Ectodermal cell (in vitro differentiated cells): ENCODE data around the gene PROSER2.

Experiments
- H3K27ac ChIP-seq: 2 replicates; pipeline ENCODE4 v1.7.0; 2013; ENCODE audit warnings: mild to moderate bottlenecking, low read depth, low read length; ENCODE audit not compliant: insufficient read depth, poor library complexity, severe bottlenecking
- H3K27me3 ChIP-seq: 2 replicates; pipeline ENCODE4 v1.7.0; 2013; ENCODE audit warnings: mild to moderate bottlenecking, low read length; ENCODE audit not compliant: insufficient read depth, control insufficient read depth, poor library complexity, severe bottlenecking
- H3K36me3 ChIP-seq: one replicate; pipeline ENCODE4 v1.7.0; 2013; ENCODE audit warnings: low read length; ENCODE audit not compliant: control insufficient read depth, insufficient read depth
- H3K4me1 ChIP-seq: one replicate; pipeline ENCODE4 v1.7.0; 2013; ENCODE audit warnings: low read length; ENCODE audit not compliant: control insufficient read depth, insufficient read depth
- H3K4me3 ChIP-seq: 2 replicates; pipeline ENCODE4 v1.7.0; 2013; ENCODE audit warnings: low read depth, low read length, control low read depth; ENCODE audit not compliant: insufficient read depth
- H3K9me3 ChIP-seq: 2 replicates; pipeline ENCODE4 v1.7.0; 2013; ENCODE audit warnings: mild to moderate bottlenecking, low read length, moderate library complexity; ENCODE audit not compliant: control insufficient read depth
- WGBS, 2 experiments: methylation state at CpG; one replicate each; pipeline ENCODE4 v1.1.7; 2013; ENCODE audit warnings: missing lambda C conversion rate in 2 of 2; 5-methylcytosine and 5-hydroxymethylcytosine counted together

Gene PROSER2

DNA sequence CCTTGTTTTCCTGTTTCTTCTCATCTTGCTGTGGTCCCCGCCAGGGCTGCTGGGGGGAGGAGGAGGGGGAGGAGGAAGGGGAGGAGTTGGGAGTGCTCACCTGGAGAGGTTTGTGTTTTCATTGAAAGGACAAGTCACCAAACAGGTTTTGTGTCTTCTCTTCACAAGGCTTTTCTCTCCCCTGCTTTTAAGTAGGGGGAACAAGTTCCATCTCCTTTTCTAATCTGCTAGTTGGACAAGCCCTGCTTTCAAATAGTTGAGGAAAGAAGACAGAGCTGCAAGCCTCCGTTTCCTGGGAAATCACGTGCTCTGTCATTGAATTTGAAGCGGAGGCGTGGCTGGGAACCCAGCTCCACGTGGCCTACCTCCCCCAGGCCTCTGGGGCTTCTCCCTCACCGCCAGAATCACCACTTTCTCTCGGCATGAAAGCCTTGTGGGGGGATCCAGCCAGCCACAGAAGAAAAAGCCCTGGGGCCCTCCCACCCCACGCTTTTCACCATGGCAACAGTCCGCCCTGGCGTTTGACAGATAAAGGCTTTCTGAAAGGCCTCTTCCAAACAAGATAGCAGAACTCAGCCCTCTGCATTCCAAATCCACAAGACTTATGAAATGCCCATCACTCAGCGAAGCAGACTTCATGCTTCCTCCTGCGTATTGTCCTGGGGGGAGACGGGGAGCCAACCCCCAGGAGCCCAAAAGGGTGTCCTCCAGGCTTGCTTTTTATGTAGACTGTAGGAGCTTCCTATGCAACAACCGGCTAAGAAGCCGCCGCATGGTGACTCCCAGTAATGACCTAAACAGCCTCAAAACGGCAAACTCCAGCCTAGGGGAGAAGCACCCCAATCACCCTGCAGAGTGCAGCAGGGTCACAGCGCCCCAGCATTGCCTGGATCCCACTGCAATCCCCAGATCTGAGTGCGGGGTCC, 51.7 kb downstream of the PROSER2 start:
- H3K27ac ChIP-seq, result peak overlapping the region; percentile 56
- H3K4me1 ChIP-seq, result peaks cover 12% of the 10 kb centered on the region
- H3K36me3 ChIP-seq, result no peaks in the 10 kb centered on the region
- H3K9me3 ChIP-seq, result no peaks in the 10 kb centered on the region
- H3K27me3 ChIP-seq, result no peaks in the 10 kb centered on the region
- 23% methylated on average over 20 of the region's 20 CpGs for WGBS, 2 experiments
- no peak overlapping the region for H3K4me3 ChIP-seq

DNA sequence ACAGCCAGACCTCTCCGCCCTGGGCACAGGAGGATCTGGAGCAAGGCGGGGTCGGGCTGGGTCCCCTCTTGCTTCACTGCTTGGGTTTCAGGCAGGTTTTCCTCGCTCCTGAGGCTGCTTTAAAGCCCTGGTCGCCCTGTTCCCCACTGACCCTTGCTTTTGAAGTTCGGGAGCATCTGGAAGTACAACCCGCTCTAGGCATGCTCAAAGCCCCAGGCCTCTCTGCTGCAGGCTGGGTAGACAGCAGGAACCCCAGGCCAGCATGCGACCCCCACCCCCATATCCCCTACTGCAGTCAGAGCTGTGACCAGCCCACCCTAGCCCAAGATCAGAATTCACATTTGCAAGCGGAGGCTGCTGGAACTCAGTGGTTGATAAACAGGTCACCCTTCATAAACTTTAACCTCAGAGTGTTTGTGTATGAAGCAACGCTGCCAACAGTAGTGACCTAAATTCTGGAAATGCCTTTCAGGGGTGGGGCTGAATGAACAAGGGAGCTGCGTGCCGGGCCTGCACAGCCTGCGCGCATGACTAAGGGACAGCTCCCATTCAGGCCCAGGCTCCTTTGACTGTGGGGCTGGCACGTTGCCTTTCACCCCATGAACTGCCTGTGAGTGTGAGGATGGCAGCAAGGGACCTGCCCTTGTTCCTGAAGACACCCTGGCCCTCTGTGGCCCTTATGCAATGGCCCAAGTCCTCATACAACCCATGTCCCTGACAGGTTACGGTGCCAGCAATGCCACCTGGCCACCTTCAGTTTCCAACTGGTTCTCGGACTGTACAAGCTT, 52.5 kb downstream of the PROSER2 start:
- H3K9me3 ChIP-seq, result no peaks in the 10 kb centered on the region
- H3K4me3 ChIP-seq, result no peak overlapping the region
- 79 to 80% methylated on average over 17 of the region's 17 CpGs for WGBS, 2 experiments
- H3K27me3 ChIP-seq, result no peaks in the 10 kb centered on the region
- H3K36me3 ChIP-seq, result no peaks in the 10 kb centered on the region
- peaks cover 12% of the 10 kb centered on the region for H3K4me1 ChIP-seq
- peak overlapping the region; percentile 56 for H3K27ac ChIP-seq

DNA sequence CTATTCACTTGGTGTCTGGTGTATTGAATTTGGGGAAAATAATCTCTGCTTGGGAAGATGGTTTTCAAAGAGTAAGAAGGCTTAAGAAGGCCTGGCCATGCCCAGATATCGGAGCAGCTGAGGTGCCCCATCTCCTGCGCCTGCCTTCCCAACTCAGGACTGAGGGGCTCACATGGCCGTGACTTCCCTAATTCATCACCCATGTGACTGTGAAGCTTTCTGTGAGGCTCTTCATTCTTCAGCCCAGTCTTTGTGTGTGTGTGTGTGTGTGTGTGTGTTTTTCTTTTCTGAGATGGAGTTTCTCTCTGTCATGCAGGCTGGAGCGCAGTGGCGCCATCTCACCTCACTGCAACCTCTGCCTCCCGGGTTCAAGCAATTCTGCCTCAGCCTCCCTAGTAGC, 53.2 kb downstream of the PROSER2 start:
- Histone ChIP-seq H3K9me3 (no peaks in the 10 kb centered on the region), H3K4me1 (peaks cover 12% of the 10 kb centered on the region), H3K4me3 (no peak overlapping the region), H3K36me3 (no peaks in the 10 kb centered on the region), H3K27me3 (no peaks in the 10 kb centered on the region), H3K27ac (no peak overlapping the region)
- 94% methylated on average over 6 of the region's 6 CpGs for WGBS, 2 experiments

DNA sequence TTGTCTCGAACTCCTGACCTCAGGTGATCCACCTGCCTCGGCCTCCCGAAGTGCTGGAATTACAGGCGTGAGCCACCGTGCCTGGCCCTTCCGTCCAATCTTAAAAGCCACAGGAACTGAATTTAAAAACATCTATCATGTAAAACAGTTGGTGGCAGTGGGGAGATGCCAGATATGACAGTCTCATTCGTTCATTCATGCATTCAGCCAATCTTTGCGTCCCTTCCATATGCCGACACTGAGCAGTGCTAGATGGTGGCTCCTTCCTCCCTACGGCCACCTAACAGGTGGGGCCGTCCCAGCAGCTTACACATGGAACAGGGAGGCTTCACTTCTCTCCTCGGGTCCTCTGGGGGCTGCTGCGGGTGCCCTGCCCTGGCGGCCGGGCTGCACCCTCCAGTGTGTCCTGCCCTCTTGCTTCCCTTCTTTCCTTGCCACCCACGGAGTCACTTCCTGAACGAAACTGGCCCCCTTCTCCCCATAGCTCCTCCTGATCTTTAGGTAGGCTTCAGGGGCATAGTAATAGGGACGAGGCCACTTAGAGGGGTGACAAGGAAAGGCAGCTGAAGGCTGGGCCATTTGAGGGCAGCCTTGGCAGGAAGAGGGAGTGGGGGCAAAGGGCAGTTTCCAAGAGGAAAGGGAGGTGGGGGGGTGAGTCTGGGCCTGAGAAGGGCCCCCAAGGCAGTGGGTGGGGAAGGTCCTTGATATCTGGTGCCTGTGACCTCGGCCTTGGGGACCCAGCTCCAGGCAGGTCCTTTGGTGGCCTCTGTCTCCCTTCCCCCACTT, 53.8 kb downstream of the PROSER2 start:
- Histone ChIP-seq H3K4me1 (peaks cover 12% of the 10 kb centered on the region), H3K27ac (no peak overlapping the region), H3K9me3 (no peaks in the 10 kb centered on the region), H3K4me3 (no peak overlapping the region), H3K27me3 (no peaks in the 10 kb centered on the region), H3K36me3 (no peaks in the 10 kb centered on the region)
- 95% methylated on average over 17 to 19 of the region's 19 CpGs for WGBS, 2 experiments

DNA sequence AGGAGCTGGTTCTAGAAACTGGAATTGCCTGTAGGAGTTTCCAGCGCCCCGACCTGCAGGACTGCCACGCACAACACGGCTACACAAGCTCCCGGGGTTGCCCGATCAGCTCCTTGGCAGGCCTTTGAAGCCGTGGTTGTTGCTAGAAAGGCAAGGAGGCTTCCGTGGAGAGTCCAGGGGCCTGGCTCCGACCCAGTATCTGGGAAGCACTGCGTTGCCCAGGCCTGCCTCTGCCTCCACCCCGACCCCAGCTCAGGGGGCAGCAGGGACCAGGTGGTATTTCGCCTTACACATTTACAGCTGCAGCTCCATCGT, 54.4 kb downstream of the PROSER2 start:
- H3K4me1 ChIP-seq, result peaks cover 12% of the 10 kb centered on the region
- no peak overlapping the region for H3K4me3 ChIP-seq
- 87 to 89% methylated on average over 13 of the region's 13 CpGs for WGBS, 2 experiments
- no peaks in the 10 kb centered on the region for H3K9me3 ChIP-seq
- no peaks in the 10 kb centered on the region for H3K27me3 ChIP-seq
- no peaks in the 10 kb centered on the region for H3K36me3 ChIP-seq
- no peak overlapping the region for H3K27ac ChIP-seq

DNA sequence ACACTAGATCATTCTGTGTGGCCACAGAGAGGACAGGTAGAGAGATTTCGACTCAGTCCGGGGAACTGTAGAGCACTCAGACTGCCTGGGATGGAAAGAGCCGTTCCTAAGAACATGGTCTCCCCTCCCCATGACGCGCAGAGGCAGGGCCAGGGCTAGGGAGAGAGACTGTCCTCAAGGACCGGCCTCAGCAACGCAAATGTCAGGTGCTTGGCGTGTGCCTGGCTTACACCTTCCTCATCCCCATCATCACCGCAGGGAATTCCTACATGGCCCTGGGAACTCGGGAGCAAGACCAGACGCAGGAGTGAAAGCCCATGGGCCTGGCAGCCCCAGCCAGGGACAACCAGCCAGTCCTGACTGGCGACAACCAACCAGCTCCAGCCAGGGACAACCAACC, 55.6 kb downstream of the PROSER2 start:
- 86 to 88% methylated on average over 12 of the region's 12 CpGs for WGBS, 2 experiments
- Histone ChIP-seq H3K4me3 (no peak overlapping the region), H3K27me3 (no peaks in the 10 kb centered on the region), H3K27ac (no peak overlapping the region), H3K4me1 (peaks cover 9% of the 10 kb centered on the region), H3K36me3 (no peaks in the 10 kb centered on the region), H3K9me3 (no peaks in the 10 kb centered on the region)

DNA sequence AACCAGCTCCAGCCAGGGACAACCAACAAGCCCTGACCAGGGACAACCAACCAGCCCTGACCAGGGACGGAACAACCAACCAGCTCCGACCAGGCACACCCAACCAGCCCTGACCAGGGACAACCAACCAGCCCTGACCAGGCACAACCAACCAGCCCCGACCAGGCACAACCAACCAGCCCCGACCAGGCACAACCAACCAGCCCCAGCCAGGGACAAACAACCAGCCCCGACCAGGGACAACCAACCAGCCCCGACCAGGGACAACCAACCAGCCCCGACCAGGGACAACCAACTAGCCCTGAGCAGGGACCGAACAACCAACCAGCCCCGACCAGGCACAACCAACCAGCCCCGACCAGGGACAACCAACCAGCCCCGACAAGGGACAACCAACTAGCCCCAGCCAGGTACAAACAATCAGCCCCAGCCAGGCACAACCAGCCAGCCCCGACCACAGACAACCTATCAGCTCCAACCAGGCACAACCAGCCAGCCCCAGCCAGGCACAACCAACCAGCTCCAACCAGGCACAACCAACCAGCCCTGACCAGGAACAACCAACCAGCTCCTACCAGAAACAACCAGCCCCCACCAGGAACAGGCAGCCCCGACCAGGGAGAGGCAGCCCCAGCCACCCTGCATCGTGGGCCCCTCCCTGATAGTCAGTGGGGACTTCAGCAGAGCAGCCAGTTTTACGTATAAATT, 56.4 kb downstream of the PROSER2 start:
- no peaks in the 10 kb centered on the region for H3K27me3 ChIP-seq
- no peak overlapping the region for H3K4me3 ChIP-seq
- no peaks in the 10 kb centered on the region for H3K36me3 ChIP-seq
- no peaks in the 10 kb centered on the region for H3K9me3 ChIP-seq
- H3K27ac ChIP-seq, result no peak overlapping the region
- peaks cover 9% of the 10 kb centered on the region for H3K4me1 ChIP-seq
- WGBS, 2 experiments, result 84 to 86% methylated on average over 15 of the region's 15 CpGs

DNA sequence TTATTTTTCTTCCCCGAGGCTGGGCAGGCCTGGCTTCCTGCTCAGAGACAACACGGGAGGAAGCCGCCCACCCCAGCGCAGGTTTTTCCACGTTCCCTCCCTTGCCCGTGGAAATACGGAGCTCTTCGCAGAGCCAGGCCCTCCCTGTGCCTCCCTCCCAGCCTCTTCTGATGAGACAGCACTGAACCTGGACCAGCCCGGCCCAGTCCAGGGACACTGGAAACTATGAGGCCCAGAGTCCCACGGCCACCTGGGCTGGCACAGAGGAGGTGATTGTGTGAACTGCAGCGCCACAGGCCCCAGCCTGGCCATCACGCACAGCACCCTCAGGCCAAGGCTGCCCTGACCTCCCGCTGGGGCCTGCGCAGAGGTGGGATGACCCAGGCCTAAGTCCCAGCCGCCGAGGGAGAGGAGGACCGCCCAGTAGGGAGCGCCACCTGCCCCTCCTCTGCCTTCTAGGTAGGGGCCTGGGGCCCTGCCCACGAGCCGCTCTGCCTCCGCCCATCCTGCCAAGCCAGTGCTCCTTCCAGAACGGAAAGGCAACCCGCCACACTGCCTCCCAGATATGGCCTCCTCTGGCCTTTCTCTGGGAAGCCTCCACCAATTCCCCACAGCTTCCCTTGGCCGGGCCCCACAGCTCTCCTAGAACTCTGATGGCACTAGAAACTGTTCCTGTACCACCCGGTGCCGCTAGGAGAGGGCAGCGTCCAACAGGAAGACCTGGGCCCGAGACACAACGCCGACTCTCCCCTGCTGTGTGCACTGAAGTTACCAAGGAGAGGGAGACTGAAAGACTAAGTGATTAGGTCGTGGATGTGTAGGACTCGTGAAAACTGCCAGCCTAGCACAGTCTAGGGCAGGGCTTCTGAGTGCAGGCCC, 57.2 kb downstream of the PROSER2 start:
- peaks cover 3% of the 10 kb centered on the region for H3K4me1 ChIP-seq
- 82 to 84% methylated on average over 32 of the region's 32 CpGs for WGBS, 2 experiments

DNA sequence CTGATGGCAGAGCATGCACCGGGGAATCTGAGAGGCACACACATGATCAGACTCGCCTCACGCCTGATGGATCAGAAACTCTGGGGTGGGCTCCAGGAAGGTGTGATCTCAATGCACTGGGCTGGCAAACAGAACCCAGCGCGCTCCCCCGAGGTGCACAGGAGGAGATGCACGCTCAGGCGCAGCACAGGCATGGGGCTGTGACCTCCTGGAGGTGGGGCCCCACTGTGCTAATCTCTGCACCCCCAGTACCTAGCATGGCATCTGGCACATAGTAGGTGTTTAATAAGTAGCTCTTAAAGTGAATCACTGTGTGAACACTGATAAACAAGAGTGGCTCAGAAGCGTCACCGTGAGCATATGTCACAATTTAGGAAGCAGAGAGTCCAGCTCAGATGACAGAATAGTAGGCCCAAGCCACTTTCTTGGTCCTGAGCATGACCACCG, 57.9 kb downstream of the PROSER2 start:
- H3K9me3 ChIP-seq, result no peaks in the 10 kb centered on the region
- no peaks in the 10 kb centered on the region for H3K36me3 ChIP-seq
- 86 to 89% methylated on average over 11 of the region's 11 CpGs for WGBS, 2 experiments
- no peaks in the 10 kb centered on the region for H3K27me3 ChIP-seq
- H3K4me3 ChIP-seq, result no peak overlapping the region
- no peaks in the 10 kb centered on the region for H3K4me1 ChIP-seq
- no peak overlapping the region for H3K27ac ChIP-seq

More for the DNA sequence above, 57.2 kb downstream of the PROSER2 start:
- Histone ChIP-seq H3K4me3 (no peak overlapping the region), H3K36me3 (no peaks in the 10 kb centered on the region), H3K9me3 (no peaks in the 10 kb centered on the region), H3K27me3 (no peaks in the 10 kb centered on the region), H3K27ac (no peak overlapping the region)
